Glutamatergic neuron (in vitro differentiated cells): ENCODE results near the gene CORIN. TPM values are rescaled to one million over a fixed set of nuclear protein-coding genes. Genes with fewer than 3 reads are reported as not detected.

Experiments used
- DNase-seq: peaks from one replicate; pipeline ENCODE4 v3.0.0; 2022
- H3K27ac Mint-ChIP-seq: one replicate; pipeline ENCODE4 v1.8.0; 2020; ENCODE audit warnings: mild to moderate bottlenecking, mixed read lengths, inconsistent platforms; ENCODE audit not compliant: unreplicated experiment
- H3K27me3 Mint-ChIP-seq: one replicate; pipeline ENCODE4 v1.8.0; 2020; ENCODE audit warnings: mild to moderate bottlenecking, moderate library complexity, mixed read lengths, inconsistent platforms; ENCODE audit not compliant: unreplicated experiment
- H3K36me3 Mint-ChIP-seq: one replicate; pipeline ENCODE4 v1.8.0; 2020; ENCODE audit warnings: mild to moderate bottlenecking, mixed read lengths, inconsistent platforms; ENCODE audit not compliant: unreplicated experiment
- H3K4me1 Mint-ChIP-seq: one replicate; pipeline ENCODE4 v1.8.0; 2020; ENCODE audit warnings: mild to moderate bottlenecking, low read depth, mixed read lengths, inconsistent platforms; ENCODE audit not compliant: unreplicated experiment
- H3K4me3 Mint-ChIP-seq: one replicate; pipeline ENCODE4 v1.8.0; 2020; ENCODE audit warnings: mild to moderate bottlenecking, mixed read lengths, inconsistent platforms; ENCODE audit not compliant: unreplicated experiment
- H3K9me3 Mint-ChIP-seq: one replicate; pipeline ENCODE4 v1.8.0; 2020; ENCODE audit warnings: mild to moderate bottlenecking, moderate library complexity, mixed read lengths, inconsistent platforms; ENCODE audit not compliant: unreplicated experiment
- long read RNA-seq: library from polyadenylated mRNA; unstranded; transcript quantifications from one replicate; pipeline ENCODE4 v2.0.0, GENCODE V29; 2020; ENCODE audit not compliant: unreplicated experiment
- total RNA-seq: library from RNA; stranded (reverse); fragmentation: NEBNext Ultra II Directional; extraction: Animal tissue kit (Norgen Biotek cat#: 25700); gene quantifications from one replicate; pipeline ENCODE4 v1.2.1, GENCODE V29; 2021; ENCODE audit not compliant: unreplicated experiment
- TF ChIP-seq, protein P1 (sequence below): fragments of 200-600 bp; sonication (generic); IDR thresholded peaks from one replicate; pipeline ENCODE4 v1.5.0; 2021; ENCODE audit not compliant: partially characterized antibody, unreplicated experiment

CORIN gene, protein sequence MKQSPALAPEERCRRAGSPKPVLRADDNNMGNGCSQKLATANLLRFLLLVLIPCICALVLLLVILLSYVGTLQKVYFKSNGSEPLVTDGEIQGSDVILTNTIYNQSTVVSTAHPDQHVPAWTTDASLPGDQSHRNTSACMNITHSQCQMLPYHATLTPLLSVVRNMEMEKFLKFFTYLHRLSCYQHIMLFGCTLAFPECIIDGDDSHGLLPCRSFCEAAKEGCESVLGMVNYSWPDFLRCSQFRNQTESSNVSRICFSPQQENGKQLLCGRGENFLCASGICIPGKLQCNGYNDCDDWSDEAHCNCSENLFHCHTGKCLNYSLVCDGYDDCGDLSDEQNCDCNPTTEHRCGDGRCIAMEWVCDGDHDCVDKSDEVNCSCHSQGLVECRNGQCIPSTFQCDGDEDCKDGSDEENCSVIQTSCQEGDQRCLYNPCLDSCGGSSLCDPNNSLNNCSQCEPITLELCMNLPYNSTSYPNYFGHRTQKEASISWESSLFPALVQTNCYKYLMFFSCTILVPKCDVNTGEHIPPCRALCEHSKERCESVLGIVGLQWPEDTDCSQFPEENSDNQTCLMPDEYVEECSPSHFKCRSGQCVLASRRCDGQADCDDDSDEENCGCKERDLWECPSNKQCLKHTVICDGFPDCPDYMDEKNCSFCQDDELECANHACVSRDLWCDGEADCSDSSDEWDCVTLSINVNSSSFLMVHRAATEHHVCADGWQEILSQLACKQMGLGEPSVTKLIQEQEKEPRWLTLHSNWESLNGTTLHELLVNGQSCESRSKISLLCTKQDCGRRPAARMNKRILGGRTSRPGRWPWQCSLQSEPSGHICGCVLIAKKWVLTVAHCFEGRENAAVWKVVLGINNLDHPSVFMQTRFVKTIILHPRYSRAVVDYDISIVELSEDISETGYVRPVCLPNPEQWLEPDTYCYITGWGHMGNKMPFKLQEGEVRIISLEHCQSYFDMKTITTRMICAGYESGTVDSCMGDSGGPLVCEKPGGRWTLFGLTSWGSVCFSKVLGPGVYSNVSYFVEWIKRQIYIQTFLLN
- 0.32 TPM for total RNA-seq
- long read RNA-seq = 0 reads

DNA sequence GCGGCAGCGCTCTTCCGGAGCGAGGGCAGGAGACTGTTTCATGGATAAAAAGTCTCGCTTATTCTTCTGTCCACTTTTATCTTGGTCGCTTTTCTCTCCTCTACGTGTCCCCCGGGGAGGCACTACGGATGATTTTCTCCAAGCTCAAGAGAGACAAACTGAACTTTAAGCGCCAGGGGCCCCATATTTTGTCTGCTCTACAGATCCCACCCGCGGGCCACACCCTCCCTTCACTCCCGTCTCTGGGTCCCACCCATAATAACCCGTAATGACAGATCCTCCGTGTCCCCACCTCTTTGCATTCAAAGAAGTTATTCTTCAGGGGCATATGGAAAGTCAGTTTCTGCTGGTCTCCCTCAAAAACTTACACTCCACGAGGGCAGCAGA lies at the start of gene CORIN:
TSS of gene CORIN (minus strand) at position 160 of the 387 bp plus-strand sequence. CDS start at position 42, 118 bp downstream.
- Mint-ChIP-seq H3K27ac (no peak within 1 kb of the TSS), H3K9me3 (no peaks in the 10 kb centered on the region), H3K4me1 (peaks cover 5% of the 10 kb centered on the region), H3K27me3 (no peaks in the 10 kb centered on the region), H3K4me3 (peak within 1 kb of the TSS; percentile 85), H3K36me3 (peaks cover 7% of the 10 kb centered on the region)
- no peak for DNase-seq
- TF ChIP-seq, protein P1, sequence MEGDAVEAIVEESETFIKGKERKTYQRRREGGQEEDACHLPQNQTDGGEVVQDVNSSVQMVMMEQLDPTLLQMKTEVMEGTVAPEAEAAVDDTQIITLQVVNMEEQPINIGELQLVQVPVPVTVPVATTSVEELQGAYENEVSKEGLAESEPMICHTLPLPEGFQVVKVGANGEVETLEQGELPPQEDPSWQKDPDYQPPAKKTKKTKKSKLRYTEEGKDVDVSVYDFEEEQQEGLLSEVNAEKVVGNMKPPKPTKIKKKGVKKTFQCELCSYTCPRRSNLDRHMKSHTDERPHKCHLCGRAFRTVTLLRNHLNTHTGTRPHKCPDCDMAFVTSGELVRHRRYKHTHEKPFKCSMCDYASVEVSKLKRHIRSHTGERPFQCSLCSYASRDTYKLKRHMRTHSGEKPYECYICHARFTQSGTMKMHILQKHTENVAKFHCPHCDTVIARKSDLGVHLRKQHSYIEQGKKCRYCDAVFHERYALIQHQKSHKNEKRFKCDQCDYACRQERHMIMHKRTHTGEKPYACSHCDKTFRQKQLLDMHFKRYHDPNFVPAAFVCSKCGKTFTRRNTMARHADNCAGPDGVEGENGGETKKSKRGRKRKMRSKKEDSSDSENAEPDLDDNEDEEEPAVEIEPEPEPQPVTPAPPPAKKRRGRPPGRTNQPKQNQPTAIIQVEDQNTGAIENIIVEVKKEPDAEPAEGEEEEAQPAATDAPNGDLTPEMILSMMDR = no peak

DNA sequence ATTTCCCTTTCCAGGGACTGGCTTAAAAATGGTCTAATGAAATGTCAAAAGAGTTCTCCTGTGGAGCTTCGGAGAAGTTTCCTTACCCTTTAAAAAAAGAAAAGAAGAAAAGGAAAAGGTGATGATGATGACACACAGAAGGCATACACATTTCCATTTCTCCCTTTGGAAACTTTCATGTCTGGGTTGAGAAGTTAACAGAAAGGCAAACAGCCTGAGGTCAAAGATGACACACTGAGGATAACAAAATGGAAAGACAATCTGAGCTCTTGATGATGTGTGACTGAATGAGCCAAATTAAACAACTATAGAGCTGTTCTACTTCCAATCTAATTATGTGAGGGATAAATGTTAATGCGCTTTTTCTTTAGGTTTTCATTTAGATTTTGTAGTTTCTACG lies 44.4 kb upstream of the CORIN start:
- no peaks in the 10 kb centered on the region for H3K9me3 Mint-ChIP-seq
- H3K36me3 Mint-ChIP-seq = no peaks in the 10 kb centered on the region
- H3K4me1 Mint-ChIP-seq = no peaks in the 10 kb centered on the region
- H3K27me3 Mint-ChIP-seq = no peaks in the 10 kb centered on the region
- TF ChIP-seq, protein P1 = no peak
- H3K27ac Mint-ChIP-seq = no peak overlapping the region
- DNase-seq = no peak
- no peak overlapping the region for H3K4me3 Mint-ChIP-seq

DNA sequence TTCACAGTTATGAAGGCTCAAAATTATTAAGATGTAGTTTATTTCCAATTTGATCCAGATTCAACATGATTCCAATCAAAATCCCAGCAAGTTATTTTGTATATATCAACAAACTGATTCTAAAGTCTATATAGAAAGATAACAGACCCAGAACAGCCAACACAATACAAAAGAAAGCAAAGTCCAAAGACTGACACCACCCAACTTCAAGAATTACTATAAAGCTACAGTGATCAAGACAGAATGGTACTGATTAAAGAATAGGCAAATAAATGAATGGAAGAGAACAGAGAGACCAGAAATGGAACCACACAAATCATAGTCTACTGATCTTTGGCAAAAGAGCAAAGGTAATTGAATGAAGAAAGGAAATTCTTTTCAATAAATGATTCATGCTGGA lies 41.6 kb upstream of the CORIN start:
- TF ChIP-seq, protein P1 = no peak
- H3K36me3 Mint-ChIP-seq = peaks cover 1% of the 10 kb centered on the region
- no peaks in the 10 kb centered on the region for H3K27me3 Mint-ChIP-seq
- H3K4me1 Mint-ChIP-seq = no peaks in the 10 kb centered on the region
- no peak overlapping the region for H3K27ac Mint-ChIP-seq
- no peaks in the 10 kb centered on the region for H3K9me3 Mint-ChIP-seq
- no peak for DNase-seq
- no peak overlapping the region for H3K4me3 Mint-ChIP-seq

DNA sequence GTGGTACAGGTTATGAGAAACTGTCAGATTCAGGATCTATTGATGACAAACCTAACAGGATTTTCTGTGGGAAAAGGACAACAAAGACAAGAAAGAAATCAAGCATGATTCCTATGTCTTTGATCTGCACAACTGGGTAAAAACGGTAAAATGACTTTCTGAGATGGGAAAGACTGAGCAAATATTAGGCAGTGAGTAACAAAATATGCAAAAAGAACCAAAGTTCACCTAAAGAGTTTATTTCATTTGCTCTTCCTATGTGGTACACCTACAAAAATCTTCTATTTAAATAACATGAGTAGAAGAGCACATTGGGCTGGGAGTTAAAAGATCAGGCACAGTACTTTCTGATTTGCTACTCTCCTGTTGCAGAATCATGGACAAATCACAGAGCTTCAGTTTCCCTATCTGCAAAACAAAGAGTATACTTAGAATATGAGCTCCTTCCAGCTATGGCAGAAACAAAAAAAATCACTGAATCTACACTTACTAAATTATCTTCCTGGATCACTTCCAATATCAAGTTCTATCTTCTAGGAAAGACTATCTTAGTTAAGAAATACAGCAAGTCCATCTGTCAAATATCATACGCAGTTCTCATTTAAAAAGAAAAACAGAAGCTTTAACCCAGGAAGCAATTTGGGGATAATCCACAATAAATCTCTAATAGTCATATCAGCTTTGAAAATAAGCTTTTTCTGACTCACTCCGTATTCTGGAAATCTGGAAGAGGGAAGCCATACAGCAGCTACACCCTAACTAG lies 39.1 kb upstream of the CORIN start:
- TF ChIP-seq, protein P1 = no peak
- Mint-ChIP-seq H3K4me3 (no peak overlapping the region), H3K4me1 (no peaks in the 10 kb centered on the region), H3K27me3 (no peaks in the 10 kb centered on the region), H3K36me3 (peaks cover 18% of the 10 kb centered on the region), H3K9me3 (no peaks in the 10 kb centered on the region), H3K27ac (no peak overlapping the region)
- no peak for DNase-seq
